OCI-LY1 (cell line): ENCODE measurements around the gene NLRC3.

ENCODE experiments used
- H2AFZ ChIP-seq: fragments of 200-600 bp; sonication (generic), shearing (Covaris generic); 2 replicates; pipeline ENCODE4 v1.6.0; 2014; ENCODE audit warnings: antibody characterized with exemption, mild to moderate bottlenecking, low read length
- H3F3A ChIP-seq: fragments of 200-600 bp; sonication (generic), shearing (Covaris generic); 2 replicates; pipeline ENCODE4 v1.6.0; 2014; ENCODE audit warnings: mild to moderate bottlenecking, antibody characterized with exemption, low read length, moderate library complexity; ENCODE audit not compliant: insufficient read depth
- H3K27ac ChIP-seq: fragments of 200-600 bp; sonication (generic); 2 replicates; pipeline ENCODE4 v1.5.1; 2014; ENCODE audit warnings: low read length, mixed run types, mild to moderate bottlenecking, low read depth; ENCODE audit not compliant: poor library complexity, severe bottlenecking
- H3K27me3 ChIP-seq: fragments of 200-600 bp; sonication (generic); 2 replicates; pipeline ENCODE4 v1.6.0; 2014; ENCODE audit warnings: antibody characterized with exemption, mild to moderate bottlenecking, low read length, moderate library complexity; ENCODE audit not compliant: insufficient read depth
- H3K36me3 ChIP-seq: fragments of 200-600 bp; sonication (generic); 2 replicates; pipeline ENCODE4 v1.6.1; 2014; ENCODE audit warnings: mild to moderate bottlenecking, antibody characterized with exemption, low read length, moderate library complexity, mixed read lengths; ENCODE audit not compliant: insufficient read depth
- H3K4me1 ChIP-seq: fragments of 200-600 bp; sonication (generic); 2 replicates; pipeline ENCODE4 v1.5.1; 2014; ENCODE audit warnings: mild to moderate bottlenecking, low read length, moderate library complexity; ENCODE audit not compliant: insufficient read depth, severe bottlenecking
- H3K4me2 ChIP-seq: fragments of 200-600 bp; sonication (generic), shearing (Covaris generic); 2 replicates; pipeline ENCODE4 v1.6.1; 2014; ENCODE audit warnings: low read length
- H3K4me3 ChIP-seq: fragments of 200-600 bp; sonication (generic); 2 replicates; pipeline ENCODE4 v1.5.1; 2014; ENCODE audit warnings: low read length, low read depth, mild to moderate bottlenecking, mixed read lengths; ENCODE audit not compliant: poor library complexity, severe bottlenecking
- H3K79me2 ChIP-seq: fragments of 200-600 bp; shearing (Covaris generic); 2 replicates; pipeline ENCODE4 v1.6.1; 2016; ENCODE audit warnings: mixed run types, low read length, mixed read lengths; ENCODE audit not compliant: insufficient read depth
- H3K9ac ChIP-seq: fragments of 200-600 bp; sonication (generic), shearing (Covaris generic); 2 replicates; pipeline ENCODE4 v1.6.1; 2014; ENCODE audit warnings: mild to moderate bottlenecking, low read length, mixed read lengths
- H3K9me2 ChIP-seq: fragments of 200-600 bp; sonication (generic), shearing (Covaris generic); 2 replicates; pipeline ENCODE4 v1.6.1; 2014; ENCODE audit warnings: low read depth, mild to moderate bottlenecking, low read length, mixed read lengths
- H3K9me3 ChIP-seq: fragments of 200-600 bp; shearing (Covaris generic); 2 replicates; pipeline ENCODE4 v1.6.1; 2014; ENCODE audit warnings: low read length, mixed read lengths
- H4K20me1 ChIP-seq: fragments of 200-600 bp; sonication (generic), shearing (Covaris generic); 2 replicates; pipeline ENCODE4 v1.6.0; 2016; ENCODE audit warnings: mild to moderate bottlenecking, low read length; ENCODE audit not compliant: insufficient read depth
- CTCF ChIP-seq: fragments of 200-600 bp; sonication (generic), shearing (Covaris generic); IDR thresholded peaks from 2 replicates; pipeline ENCODE4 v1.5.1; 2017; ENCODE audit warnings: mild to moderate bottlenecking, antibody characterized with exemption, low read length, moderate library complexity, mixed read lengths
- EZH2 ChIP-seq: fragments of 200-600 bp; sonication (generic), shearing (Covaris generic); IDR thresholded peaks from 2 replicates; pipeline ENCODE4 v1.8.0; 2017; ENCODE audit warnings: borderline replicate concordance, mixed run types, mild to moderate bottlenecking, antibody characterized with exemption, low read length, moderate library complexity, mixed read lengths

NLRC3 gene

GRCh38 chr16:3519581-3519980, 57.6 kb downstream of the NLRC3 start:
- TF ChIP-seq EZH2 (no peak), CTCF (no peak)
- Histone ChIP-seq H3K27me3 (no peaks in the 10 kb centered on the region), H3K4me3 (no peak overlapping the region), H3K36me3 (peaks cover 4% of the 10 kb centered on the region; the same call in 1 of the 2 replicates), H2AFZ (no peak overlapping the region), H3K27ac (no peak overlapping the region), H3K4me2 (no peak overlapping the region), H3K9me2 (no peaks in the 10 kb centered on the region), H3F3A (no peaks in the 10 kb centered on the region), H3K9ac (no peak overlapping the region), H3K9me3 (no peaks in the 10 kb centered on the region), H3K79me2 (no peaks in the 10 kb centered on the region), H4K20me1 (no peaks in the 10 kb centered on the region), H3K4me1 (no peaks in the 10 kb centered on the region)

- Histone ChIP-seq H3K27me3 (no peaks in the 10 kb centered on the region), H4K20me1 (no peaks in the 10 kb centered on the region), H3K4me1 (no peaks in the 10 kb centered on the region), H3K4me2 (no peak overlapping the region), H3F3A (no peaks in the 10 kb centered on the region), H3K27ac (no peak overlapping the region), H3K4me3 (no peak overlapping the region), H3K9me3 (no peaks in the 10 kb centered on the region), H3K9ac (no peak overlapping the region), H2AFZ (no peak overlapping the region), H3K79me2 (no peaks in the 10 kb centered on the region), H3K36me3 (peaks cover 4% of the 10 kb centered on the region; the same call in 1 of the 2 replicates), H3K9me2 (no peaks in the 10 kb centered on the region)
- TF ChIP-seq EZH2 (no peak), CTCF (no peak)
Measured at GRCh38 chr16:3518986-3519348, 58.2 kb downstream of the NLRC3 start.

- no peaks in the 10 kb centered on the region for H3K27me3 ChIP-seq
- H3K9ac ChIP-seq, result no peak overlapping the region
- no peaks in the 10 kb centered on the region for H3K4me1 ChIP-seq
- H3F3A ChIP-seq, result no peaks in the 10 kb centered on the region
- no peak overlapping the region for H3K27ac ChIP-seq
- no peak overlapping the region for H2AFZ ChIP-seq
- no peaks in the 10 kb centered on the region for H3K79me2 ChIP-seq
- H3K9me2 ChIP-seq, result no peaks in the 10 kb centered on the region
- H3K36me3 ChIP-seq, result peaks cover 4% of the 10 kb centered on the region; the same call in 1 of the 2 replicates
- H3K4me2 ChIP-seq, result no peak overlapping the region
- H4K20me1 ChIP-seq, result no peaks in the 10 kb centered on the region
- H3K9me3 ChIP-seq, result no peaks in the 10 kb centered on the region
- no peak overlapping the region for H3K4me3 ChIP-seq
- TF ChIP-seq CTCF (no peak), EZH2 (no peak)
Measured at GRCh38 chr16:3518292-3518985, 58.8 kb downstream of the NLRC3 start.
